GM12878 (cell line): Measurements from ENCODE around the gene CIP2A. TPM values are rescaled to one million over a fixed set of nuclear protein-coding genes. Genes with fewer than 3 reads are reported as not detected.

Experiments used
- ATAC-seq: fragments of 200-7000 bp; cut with Tn5 transposase; 3 replicates; pipeline ENCODE4 v1.9.1; 2020; ENCODE audit warnings: mild to moderate bottlenecking, moderate library complexity
- BruUV-seq: library from RNA; stranded (reverse); fragments of 400-500 nt; replicated peaks from 2 replicates; lab custom pipeline; 2021; lab: Mats Ljungman, UMichigan
- CTCF ChIA-PET: fragments of 300-600 bp; sonication (Branson Sonifier 250); formaldehyde crosslinking; extraction: SDS; loops from one replicate; lab custom pipeline; 2021; ENCODE audit warnings: inconsistent platforms; lab: Yijun Ruan, JAX
- POLR2A ChIA-PET: fragments of 350-600 bp; formaldehyde crosslinking; extraction: SDS; loops from one replicate; lab custom pipeline; 2021; ENCODE audit warnings: inconsistent platforms; lab: Charles Lee
- RAD21 ChIA-PET: fragments of 300-600 bp; sonication (Branson Sonifier 250); formaldehyde crosslinking; loops from one replicate; lab custom pipeline; 2023; ENCODE audit warnings: antibody characterized with exemption; ENCODE audit not compliant: unreplicated experiment; lab: Charles Lee
- SMC1A ChIA-PET: fragments of 300-600 bp; sonication (Branson Sonifier 250); formaldehyde crosslinking; loops from one replicate; lab custom pipeline; 2023; ENCODE audit not compliant: unreplicated experiment, uncharacterized antibody; lab: Charles Lee
- DNase-seq: peaks from one replicate; pipeline ENCODE4 v3.0.0-alpha.2; 2011; ENCODE audit warnings: low read depth, low spot score
- FAIRE-seq: peaks from 3 replicates; lab custom pipeline; 2011; peaks lifted over from hg19 to GRCh38; lab: Jason Lieb, UNC
- H2AFZ ChIP-seq: 2 replicates; pipeline ENCODE4 v1.6.0; 2011; ENCODE audit warnings: low read depth, low read length, control low read depth; ENCODE audit not compliant: control insufficient read depth
- H3K27ac ChIP-seq: 2 replicates; pipeline ENCODE4 v1.5.1; 2011; ENCODE audit warnings: control low read depth; ENCODE audit not compliant: control insufficient read depth, insufficient read depth
- H3K27me3 ChIP-seq, 2 experiments: replicated peaks in 1 of 2; 2 replicates each; pipeline versions ENCODE4 v1.6.0 to v1.6.1; 2011; ENCODE audit warnings: low read length in 1 of 2; ENCODE audit not compliant: control insufficient read depth in 2 of 2, insufficient read depth in 2 of 2
- H3K36me3 ChIP-seq, 2 experiments: 2 replicates each; pipeline ENCODE4 v1.5.1; 2011; ENCODE audit warnings: low read length in 1 of 2; ENCODE audit not compliant: control insufficient read depth in 2 of 2, insufficient read depth in 2 of 2
- H3K4me1 ChIP-seq: 2 replicates; pipeline ENCODE4 v1.6.1; 2011; ENCODE audit warnings: mild to moderate bottlenecking, low read length, moderate library complexity, mixed read lengths; ENCODE audit not compliant: control insufficient read depth, insufficient read depth
- H3K4me2 ChIP-seq: 2 replicates; pipeline ENCODE4 v1.6.0; 2011; ENCODE audit warnings: control low read depth; ENCODE audit not compliant: control insufficient read depth, insufficient read depth
- H3K4me3 ChIP-seq: fragments of 200-600 bp; sonication (generic); 2 replicates; pipeline ENCODE4 v1.5.1; 2016
- H3K79me2 ChIP-seq: 2 replicates; pipeline ENCODE4 v1.6.0; 2011; ENCODE audit warnings: low read length; ENCODE audit not compliant: control insufficient read depth, insufficient read depth
- H3K9ac ChIP-seq: 2 replicates; pipeline ENCODE4 v1.8.0; 2011; ENCODE audit warnings: low read length, control low read depth, mixed read lengths; ENCODE audit not compliant: control insufficient read depth, insufficient read depth
- H3K9me3 ChIP-seq: replicated peaks from 3 replicates; pipeline ENCODE4 v1.5.1; 2011; ENCODE audit warnings: mild to moderate bottlenecking, low read length; ENCODE audit not compliant: control insufficient read depth, insufficient read depth
- H4K20me1 ChIP-seq: 2 replicates; pipeline ENCODE4 v1.6.0; 2011; ENCODE audit not compliant: control insufficient read depth, insufficient read depth
- BRCA1 ChIP-seq: IDR thresholded peaks from 2 replicates; pipeline ENCODE4 v1.6.1; 2011; ENCODE audit warnings: low read depth, low read length, improper control_type of control experiment
- CHD1 ChIP-seq: IDR thresholded peaks from 2 replicates; pipeline ENCODE4 v1.6.1; 2012; ENCODE audit warnings: low read depth, low read length, improper control_type of control experiment
- EED ChIP-seq: sonication (generic); IDR thresholded peaks from 2 replicates; pipeline ENCODE4 v1.6.1; 2016; ENCODE audit warnings: antibody characterized with exemption, low read depth
- ESRRA ChIP-seq: IDR thresholded peaks from 2 replicates; pipeline ENCODE4 v1.6.1; 2012; ENCODE audit warnings: mild to moderate bottlenecking, low read length, improper control_type of control experiment
- HSF1 ChIP-seq: fragments of 150-350 bp; IDR thresholded peaks from 2 replicates; pipeline ENCODE4 v1.6.1; 2014; ENCODE audit warnings: mild to moderate bottlenecking, low read depth, low read length
- PBX3 ChIP-seq: IDR thresholded peaks from 2 replicates; pipeline ENCODE4 v1.6.1; 2011; ENCODE audit warnings: mild to moderate bottlenecking, low read depth, low read length, moderate library complexity; ENCODE audit not compliant: insufficient replicate concordance
- PKNOX1 ChIP-seq: fragments of 450-650 bp; IDR thresholded peaks from 2 replicates; pipeline ENCODE4 v1.6.1; 2016; ENCODE audit warnings: mild to moderate bottlenecking
- PML ChIP-seq: IDR thresholded peaks from 2 replicates; pipeline ENCODE4 v1.6.1; 2012; ENCODE audit warnings: low read length, inconsistent platforms
- SKIL ChIP-seq: fragments of 450-650 bp; IDR thresholded peaks from 2 replicates; pipeline ENCODE4 v1.6.1; 2017; ENCODE audit warnings: mild to moderate bottlenecking, low read depth, inconsistent platforms; ENCODE audit not compliant: poor library complexity, severe bottlenecking
- SREBF2 ChIP-seq: IDR thresholded peaks from 2 replicates; pipeline ENCODE4 v1.6.1; 2012; ENCODE audit warnings: mild to moderate bottlenecking, low read length
- SRF ChIP-seq, 2 experiments: IDR thresholded peaks; 2 replicates each; pipeline ENCODE4 v1.6.1; 2011; ENCODE audit warnings: low read depth in 2 of 2, low read length in 2 of 2, mild to moderate bottlenecking in 1 of 2, moderate library complexity in 1 of 2
- TBL1XR1 ChIP-seq: IDR thresholded peaks from 2 replicates; pipeline ENCODE4 v1.6.1; 2012; ENCODE audit warnings: low read depth, low read length, improper control_type of control experiment
- YY1 ChIP-seq: IDR thresholded peaks from 2 replicates; pipeline ENCODE4 v1.6.1; 2011; ENCODE audit warnings: low read depth, mild to moderate bottlenecking, low read length
- ZSCAN29 ChIP-seq: fragments of 450-650 bp; IDR thresholded peaks from 2 replicates; pipeline ENCODE4 v1.6.1; 2017; ENCODE audit warnings: mild to moderate bottlenecking, moderate library complexity
- WGBS: methylation state at CpG from one replicate; pipeline ENCODE4 v1.1.6; 2016; ENCODE audit warnings: low lambda C conversion rate; ENCODE audit not compliant: insufficient replicate concordance, insufficient coverage; ENCODE audit errors: missing lambda C conversion rate; 5-methylcytosine and 5-hydroxymethylcytosine counted together
- in situ Hi-C: fragments of 300-500 bp; cut with MboI; formaldehyde crosslinking; loops from 9 replicates; pipeline ENCODE4 v1.14.3; 2018; ENCODE audit warnings: mixed read lengths
- intact Hi-C: fragments of 100-400 bp; cut with micrococcal nuclease; formaldehyde crosslinking; loops from one replicate; pipeline ENCODE4 v1.14.2; 2022; ENCODE audit not compliant: unreplicated experiment
- polyA plus RNA-seq, 11 experiments: library from polyadenylated mRNA; depleted of rRNA in 4 of 11; unstranded in 6 of 11; stranded (reverse) in 5 of 11; fragments of >200 nt; fragmentation: Nextera tagmentation in 4 of 11; fragmentation: Illumina TruSeq in 1 of 11; extraction: Ambion mirVana in 4 of 11; extraction: Trizol in 1 of 11; gene quantifications; 1 replicate in 1 of 11; 2 replicates in 10 of 11; pipeline versions ENCODE4 v1.2.1 to v1.2.3, GENCODE V29; 2011 to 2016; ENCODE audit warnings: inconsistent platforms in 2 of 11, missing spikeins in 2 of 11, low read depth in 1 of 11
- total RNA-seq, 4 experiments: library from RNA; depleted of rRNA in 3 of 4; stranded (reverse); fragments of >200 nt in 3 of 4; fragmentation: Illumina TruSeq in 1 of 4; extraction: Trizol in 1 of 4; gene quantifications; 2 replicates each; pipeline versions ENCODE4 v1.2.1 to v1.2.3, GENCODE V29; 2013 to 2021

CIP2A gene
- total and polyA plus RNA-seq, 10 of the 15 experiments (the other 5 are each of a cell fraction or from before 2014, with no cell fraction given) = 12.5 to 29.7 (median 26.5) TPM

- RAD21 ChIA-PET = no interaction called here
- no TSS peak for BruUV-seq
- Histone ChIP-seq H3K9me3 (no peaks in the 10 kb centered on the region), H3K36me3 (peaks cover 4 to 16% of the 10 kb centered on the region in 2 experiments; a peak in 3 of 4 replicates), H2AFZ (no peak overlapping the region), H3K4me1 (no peaks in the 10 kb centered on the region), H4K20me1 (no peaks in the 10 kb centered on the region), H3K4me2 (no peak overlapping the region), H3K27me3 (no peaks in the 10 kb centered on the region), H3K79me2 (no peaks in the 10 kb centered on the region), H3K27ac (no peak overlapping the region), H3K9ac (no peak overlapping the region), H3K4me3 (no peak overlapping the region)
- in situ Hi-C loops = no loop called here
- POLR2A ChIA-PET = no interaction called here
- CTCF ChIA-PET = no interaction called here
- no peak for ATAC-seq
- TF ChIP-seq TBL1XR1 (no peak), ZSCAN29 (no peak), CHD1 (no peak), SRF (IDR thresholded peaks at IDR 0.05; ENCODE audit: low read depth in 2 of 2, low read length in 2 of 2) (no peak), SREBF2 (no peak), BRCA1 (no peak), PML (no peak), HSF1 (no peak), EED (no peak), PKNOX1 (no peak), YY1 (no peak), PBX3 (no peak), SKIL (no peak), ESRRA (no peak)
- FAIRE-seq = no peak
- DNase-seq = no peak
- SMC1A ChIA-PET = no interaction called here
- WGBS = 100% methylated on average over 1 of the region's 1 CpG
- intact Hi-C loops = no loop called here
These were observed 40.9 kb downstream of the CIP2A start for GRCh38 chr3:108548304-108548703.
